ENCODE results near the gene RAE1.

DNA sequence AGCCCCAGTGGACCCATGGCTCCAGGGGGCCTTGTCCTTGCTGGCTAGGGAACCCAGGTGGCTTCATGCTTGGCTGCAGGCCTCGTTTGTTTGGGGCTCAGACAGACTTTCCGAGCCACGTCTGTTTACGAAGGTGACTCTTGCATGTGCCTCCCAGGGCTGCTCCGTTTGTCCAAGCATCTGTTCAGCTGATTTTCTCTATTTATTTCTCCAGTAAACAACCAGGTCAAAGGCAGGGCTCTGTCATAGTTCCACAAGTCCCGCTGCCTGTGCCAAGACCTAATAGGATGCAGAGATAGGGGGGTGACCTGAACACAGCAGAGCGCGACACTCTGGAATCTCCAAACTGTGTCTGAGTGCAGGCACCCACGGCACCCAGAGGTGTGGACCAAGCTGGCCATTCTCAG, 34.3 kb upstream of the RAE1 start:
- TF ChIP-seq CTCF (IDR thresholded peaks at IDR 0.05) (no peak), TCF7L2 (IDR thresholded peaks at IDR 0.05; ENCODE audit: low read depth, low read length) (no peak), POLR2AphosphoS5 (IDR thresholded peaks at IDR 0.05; ENCODE audit: low read depth, low read length) (no peak), REST (IDR thresholded peaks at IDR 0.05; ENCODE audit: insufficient read depth in 1 of 2, low read depth in 2 of 2, low read length in 1 of 2) (no peak), SIN3A (IDR thresholded peaks at IDR 0.05; ENCODE audit: borderline replicate concordance, insufficient read depth, low read depth, low read length) (no peak)
